Stomach (tissue), 4 donors: ENCODE results near the gene WWP2.

ENCODE experiments used
- CTCF ChIP-seq, 7 experiments: fragments of 450-650 bp in 4 of 7; fragments of 200-600 bp in 3 of 7; sonication (generic) in 3 of 7; IDR thresholded peaks; one replicate each; pipeline ENCODE4 v1.5.1; 2016 to 2019; ENCODE audit warnings: antibody characterized with exemption in 7 of 7, control low read depth in 2 of 7, mild to moderate bottlenecking in 1 of 7
- POLR2A ChIP-seq, 4 donors: fragments of 450-650 bp; IDR thresholded peaks; one replicate each; pipeline ENCODE4 v1.6.1; 2016; ENCODE audit warnings: antibody characterized with exemption in 4 of 4, control low read depth in 2 of 4, mild to moderate bottlenecking in 1 of 4, moderate library complexity in 1 of 4

DNA sequence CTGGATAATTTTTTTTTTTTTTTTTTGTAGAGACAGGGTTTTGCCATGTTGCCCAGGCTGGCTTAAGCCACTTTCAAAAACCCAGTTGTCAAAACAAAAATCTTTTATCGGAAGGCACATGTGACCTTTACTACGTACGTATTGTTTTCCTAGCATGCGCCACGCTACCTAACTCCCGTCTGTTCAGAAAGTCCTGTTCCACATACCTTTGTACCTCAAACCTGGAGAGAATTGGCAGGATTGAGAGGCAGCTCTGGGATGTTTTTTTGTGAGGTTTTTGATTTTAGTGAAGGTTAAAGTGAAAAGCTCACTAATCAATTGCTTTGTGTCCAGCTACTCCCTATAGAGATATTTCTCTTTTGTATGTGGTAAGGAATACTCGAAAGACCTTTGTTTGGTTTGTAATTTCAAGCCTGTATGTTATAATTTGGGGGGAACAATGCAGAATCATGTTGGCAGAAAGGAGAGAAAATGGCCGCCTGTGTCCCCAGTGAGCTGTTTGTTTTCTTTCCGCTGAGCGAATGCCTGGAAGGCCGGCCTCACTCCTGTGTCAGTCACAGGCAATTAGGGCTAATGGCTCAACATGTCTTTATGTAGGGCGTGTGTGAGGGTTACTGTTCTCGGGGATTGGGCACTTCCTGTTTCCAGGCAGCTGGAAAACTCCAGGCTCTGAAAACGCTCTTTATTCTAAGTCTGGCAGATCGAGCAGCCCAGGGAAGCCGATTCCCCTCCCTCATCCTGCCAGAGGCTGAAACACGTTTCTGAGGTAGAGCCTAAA is 128.2 kb downstream of the WWP2 start:
- TF ChIP-seq POLR2A (IDR thresholded peaks at IDR 0.05) (no peak), CTCF (IDR thresholded peaks at IDR 0.05) (no peak)
